IMR-90 (cell line): Measurements from ENCODE around the gene PTGES. TPM values are rescaled to one million over a fixed set of nuclear protein-coding genes. Genes with fewer than 3 reads are reported as not detected.

ENCODE experiments used
- ATAC-seq: fragments of 200-7000 bp; cut with Tn5 transposase; 2 replicates; pipeline ENCODE4 v1.9.1; 2020; ENCODE audit warnings: low read depth, mild to moderate bottlenecking, moderate library complexity
- BruUV-seq: library from RNA; stranded (reverse); fragments of 400-500 nt; replicated peaks from 2 replicates; lab custom pipeline; 2021; lab: Mats Ljungman, UMichigan
- CTCF ChIA-PET: fragments of 300-600 bp; formaldehyde crosslinking; extraction: SDS; loops from one replicate; lab custom pipeline; 2021; ENCODE audit warnings: antibody characterized with exemption; lab: Yijun Ruan, JAX
- POLR2A ChIA-PET: fragments of 300-600 bp; sonication (Branson Sonifier 250); formaldehyde crosslinking; loops from one replicate; lab custom pipeline; 2022; ENCODE audit warnings: antibody characterized with exemption; ENCODE audit not compliant: unreplicated experiment; lab: Charles Lee
- DNase-seq: peaks from one replicate; pipeline ENCODE4 v3.0.0; 2013
- H2AFZ ChIP-seq: replicated peaks from 2 replicates; pipeline ENCODE3; 2013; ENCODE audit warnings: low read length, mild to moderate bottlenecking; ENCODE audit not compliant: poor library complexity
- H2AK5ac ChIP-seq: 2 replicates; pipeline ENCODE4 v1.6.1; 2013; ENCODE audit warnings: low read depth, low read length, inconsistent platforms
- H2AK9ac ChIP-seq: replicated peaks from 2 replicates; pipeline ENCODE3; 2013; ENCODE audit warnings: mild to moderate bottlenecking, low read depth, low read length, moderate library complexity; ENCODE audit not compliant: poor library complexity
- H2BK120ac ChIP-seq: 2 replicates; pipeline ENCODE4 v1.6.1; 2013; ENCODE audit warnings: low read depth, low read length, inconsistent platforms
- H2BK15ac ChIP-seq: 3 replicates; pipeline ENCODE4 v1.6.1; 2013; ENCODE audit warnings: low read depth, low read length, inconsistent platforms
- H2BK20ac ChIP-seq: 2 replicates; pipeline ENCODE4 v1.6.1; 2013; ENCODE audit warnings: low read depth, mild to moderate bottlenecking, inconsistent platforms, low read length, moderate library complexity
- H2BK5ac ChIP-seq: 2 replicates; pipeline ENCODE4 v1.6.1; 2013; ENCODE audit warnings: mild to moderate bottlenecking, low read depth, low read length, inconsistent platforms; ENCODE audit not compliant: poor library complexity, severe bottlenecking
- H3K14ac ChIP-seq: replicated peaks from 2 replicates; pipeline ENCODE4 v1.6.1; 2013; ENCODE audit warnings: low read depth, low read length, inconsistent platforms
- H3K18ac ChIP-seq: 2 replicates; pipeline ENCODE4 v1.6.1; 2013; ENCODE audit warnings: low read depth, low read length, control low read depth
- H3K23ac ChIP-seq: 2 replicates; pipeline ENCODE4 v1.6.1; 2013; ENCODE audit warnings: low read depth, low read length, inconsistent platforms
- H3K27ac ChIP-seq: 2 replicates; pipeline ENCODE4 v1.5.1; 2013; ENCODE audit warnings: mild to moderate bottlenecking, control low read depth, low read length; ENCODE audit not compliant: insufficient read depth
- H3K27me3 ChIP-seq: 2 replicates; pipeline ENCODE4 v1.6.1; 2013; ENCODE audit warnings: low read length; ENCODE audit not compliant: control insufficient read depth, insufficient read depth
- H3K36me3 ChIP-seq: 2 replicates; pipeline ENCODE4 v1.6.1; 2013; ENCODE audit warnings: low read length, mixed read lengths; ENCODE audit not compliant: control insufficient read depth, insufficient read depth
- H3K4ac ChIP-seq: 2 replicates; pipeline ENCODE4 v1.6.1; 2013; ENCODE audit warnings: low read depth, low read length, inconsistent platforms
- H3K4me1 ChIP-seq: 2 replicates; pipeline ENCODE4 v1.6.1; 2013; ENCODE audit warnings: low read length, mixed read lengths; ENCODE audit not compliant: control insufficient read depth, insufficient read depth
- H3K4me2 ChIP-seq: 2 replicates; pipeline ENCODE4 v1.6.1; 2013; ENCODE audit warnings: low read depth, mild to moderate bottlenecking, control low read depth, low read length, moderate library complexity
- H3K4me3 ChIP-seq: 2 replicates; pipeline ENCODE4 v1.5.1; 2013; ENCODE audit warnings: low read depth, mild to moderate bottlenecking, control low read depth, low read length, moderate library complexity; ENCODE audit not compliant: insufficient read depth
- H3K56ac ChIP-seq: 2 replicates; pipeline ENCODE4 v1.6.1; 2013; ENCODE audit warnings: low read length, inconsistent platforms; ENCODE audit not compliant: insufficient read depth; ENCODE audit errors: extremely low read depth
- H3K79me1 ChIP-seq, 2 experiments: 2 replicates each; pipeline ENCODE4 v1.6.1; 2013; ENCODE audit warnings: low read length in 2 of 2, inconsistent platforms in 1 of 2, low read depth in 1 of 2
- H3K9ac ChIP-seq: 2 replicates; pipeline ENCODE4 v1.6.1; 2013; ENCODE audit warnings: low read depth, low read length, control low read depth
- H3K9me1 ChIP-seq: 2 replicates; pipeline ENCODE4 v1.6.1; 2013; ENCODE audit warnings: low read length, inconsistent platforms; ENCODE audit not compliant: insufficient read depth
- H3K9me3 ChIP-seq: 2 replicates; pipeline ENCODE4 v1.6.1; 2013; ENCODE audit warnings: low read length; ENCODE audit not compliant: control insufficient read depth, insufficient read depth
- H4K20me1 ChIP-seq: 2 replicates; pipeline ENCODE4 v1.6.1; 2013; ENCODE audit warnings: low read length, inconsistent platforms; ENCODE audit not compliant: insufficient read depth
- H4K5ac ChIP-seq: 2 replicates; pipeline ENCODE4 v1.6.1; 2013; ENCODE audit warnings: mild to moderate bottlenecking, low read depth, low read length, control low read depth
- H4K8ac ChIP-seq, 2 experiments: 2 replicates each; pipeline ENCODE4 v1.6.1; 2013; ENCODE audit warnings: low read depth in 2 of 2, low read length in 2 of 2, control low read depth in 1 of 2, inconsistent platforms in 1 of 2
- H4K91ac ChIP-seq: 2 replicates; pipeline ENCODE4 v1.6.1; 2013; ENCODE audit warnings: low read depth, low read length, inconsistent platforms; ENCODE audit not compliant: insufficient read depth
- BHLHE40 ChIP-seq: fragments of 150-350 bp; IDR thresholded peaks from 2 replicates; pipeline ENCODE4 v1.6.1; 2016; ENCODE audit warnings: mild to moderate bottlenecking, low read depth, low read length
- CEBPB ChIP-seq: IDR thresholded peaks from 2 replicates; pipeline ENCODE4 v1.6.1; 2012; ENCODE audit warnings: low read depth, low read length, improper control_type of control experiment
- CHD1 ChIP-seq: IDR thresholded peaks from 2 replicates; pipeline ENCODE4 v1.6.1; 2012; ENCODE audit warnings: low read depth, low read length, improper control_type of control experiment
- MAFK ChIP-seq: IDR thresholded peaks from 2 replicates; pipeline ENCODE4 v1.6.1; 2012; ENCODE audit warnings: low read depth, low read length, improper control_type of control experiment
- MAZ ChIP-seq: IDR thresholded peaks from 2 replicates; pipeline ENCODE4 v1.6.1; 2012; ENCODE audit warnings: low read depth, mild to moderate bottlenecking, low read length, improper control_type of control experiment, moderate library complexity, borderline replicate concordance
- MXI1 ChIP-seq: IDR thresholded peaks from 2 replicates; pipeline ENCODE4 v1.6.1; 2012; ENCODE audit warnings: low read depth, mild to moderate bottlenecking, low read length, moderate library complexity, borderline replicate concordance
- NFE2L2 ChIP-seq: fragments of 150-350 bp; IDR thresholded peaks from 2 replicates; pipeline ENCODE4 v1.6.1; 2016; ENCODE audit warnings: low read depth, mild to moderate bottlenecking, low read length
- POLR2A ChIP-seq: IDR thresholded peaks from 2 replicates; pipeline ENCODE4 v1.6.1; 2012; ENCODE audit warnings: mild to moderate bottlenecking, low read depth, low read length
- RAD21 ChIP-seq: IDR thresholded peaks from 2 replicates; pipeline ENCODE4 v1.6.1; 2012; ENCODE audit warnings: low read length, improper control_type of control experiment
- RCOR1 ChIP-seq: IDR thresholded peaks from 2 replicates; pipeline ENCODE4 v1.6.1; 2012; ENCODE audit warnings: mild to moderate bottlenecking, low read length, improper control_type of control experiment; ENCODE audit not compliant: insufficient replicate concordance
- RFX5 ChIP-seq: IDR thresholded peaks from 2 replicates; pipeline ENCODE4 v1.8.0; 2012; ENCODE audit warnings: low read depth, mild to moderate bottlenecking, low read length, moderate library complexity
- SMC3 ChIP-seq: fragments of 150-350 bp; IDR thresholded peaks from 2 replicates; pipeline ENCODE4 v1.6.1; 2016; ENCODE audit warnings: low read depth, mild to moderate bottlenecking, antibody characterized with exemption, low read length, moderate library complexity
- WGBS, 2 experiments: methylation state at CpG; one replicate each; pipeline versions ENCODE4 v1.1.5 to v1.1.7; 2013; ENCODE audit warnings: missing lambda C conversion rate in 2 of 2; ENCODE audit not compliant: insufficient read length in 1 of 2; ENCODE audit errors: extremely low coverage in 2 of 2; 5-methylcytosine and 5-hydroxymethylcytosine counted together
- dilution Hi-C: fragments of 300-500 bp; cut with HindIII; formaldehyde crosslinking; loops from one replicate; pipeline ENCODE4 v1.14.3; 2018; ENCODE audit warnings: low sequenced_read_pairs; ENCODE audit not compliant: unreplicated experiment
- in situ Hi-C: fragments of 300-500 bp; cut with MboI; formaldehyde crosslinking; loops from 3 replicates; pipeline ENCODE4 v1.14.3; 2019; ENCODE audit warnings: low sequenced_read_pairs, inconsistent platforms, mixed read lengths
- intact Hi-C: fragments of 100-400 bp; cut with micrococcal nuclease; formaldehyde crosslinking; loops from 2 replicates; pipeline ENCODE4 v1.10.0; 2022
- polyA plus RNA-seq, 3 experiments: library from polyadenylated mRNA; depleted of rRNA; stranded (reverse); fragments of >200 nt; gene quantifications; 2 replicates each; pipeline ENCODE4 v1.2.3, GENCODE V29; 2012; ENCODE audit warnings: low replicate concordance in 1 of 3
- total RNA-seq: library from RNA; depleted of rRNA; stranded (reverse); fragments of >200 nt; gene quantifications from 2 replicates; pipeline ENCODE4 v1.2.3, GENCODE V29; 2012
- TF ChIP-seq, protein P1 (sequence below): fragments of 150-350 bp; IDR thresholded peaks from 2 replicates; pipeline ENCODE4 v1.6.1; 2017; ENCODE audit warnings: mild to moderate bottlenecking, antibody characterized with exemption, low read length, low read depth
- TF ChIP-seq, protein P2 (sequence below): conservative IDR thresholded peaks from 2 replicates; pipeline ENCODE4 v1.5.1; 2012; ENCODE audit warnings: mild to moderate bottlenecking, low read depth, low read length, improper control_type of control experiment
- TF ChIP-seq, protein P3 (sequence below): fragments of 150-350 bp; IDR thresholded peaks from 2 replicates; pipeline ENCODE4 v1.6.1; 2016; ENCODE audit warnings: low read depth, mild to moderate bottlenecking, low read length, moderate library complexity, borderline replicate concordance

PTGES gene
- total and polyA plus RNA-seq, 2 of the 4 experiments (the other 2 are of a cell fraction): 3.2 to 6.3 TPM

DNA sequence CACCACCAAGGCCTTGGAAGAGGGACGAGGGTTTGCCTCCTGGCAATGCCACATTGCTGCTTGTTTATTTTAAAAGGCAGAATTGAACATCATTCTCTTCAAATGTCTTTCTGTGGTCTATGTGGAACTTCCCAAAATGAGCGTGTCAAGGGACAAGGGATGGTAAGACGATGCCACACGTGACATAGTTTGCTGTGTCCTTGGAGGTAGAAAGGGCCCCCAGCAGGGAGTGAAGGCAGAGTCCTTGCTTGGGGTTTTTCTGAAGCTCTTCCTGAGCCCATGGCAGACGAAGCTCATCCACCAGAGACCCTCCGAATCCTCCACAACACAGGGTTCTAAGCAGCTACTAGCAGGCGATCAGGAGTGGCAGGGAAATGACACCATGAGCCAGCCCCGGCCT, 59.1 kb downstream of the PTGES start:
- no peak overlapping the region for H4K5ac ChIP-seq
- in situ Hi-C loops (no loop called here), intact Hi-C loops (no loop called here), dilution Hi-C loops (no loop called here)
- BruUV-seq: no TSS peak
- H4K8ac ChIP-seq: no peak overlapping the region
- H3K4me1 ChIP-seq: peaks cover 28% of the 10 kb centered on the region
- DNase-seq (no peak), ATAC-seq (no peak)
- CTCF ChIA-PET: no interaction called here
- H2AFZ ChIP-seq: no peak overlapping the region
- H3K23ac ChIP-seq: peak overlapping the region; percentile 45; the same call in 1 of the 2 replicates
- H4K20me1 ChIP-seq: peaks cover 10% of the 10 kb centered on the region; the same call in 1 of the 2 replicates
- TF ChIP-seq SMC3: no peak
- TF ChIP-seq MXI1: no peak
- TF ChIP-seq NFE2L2: no peak
- no peak for TF ChIP-seq MAFK
- no peak for TF ChIP-seq RFX5
- TF ChIP-seq, protein P1, sequence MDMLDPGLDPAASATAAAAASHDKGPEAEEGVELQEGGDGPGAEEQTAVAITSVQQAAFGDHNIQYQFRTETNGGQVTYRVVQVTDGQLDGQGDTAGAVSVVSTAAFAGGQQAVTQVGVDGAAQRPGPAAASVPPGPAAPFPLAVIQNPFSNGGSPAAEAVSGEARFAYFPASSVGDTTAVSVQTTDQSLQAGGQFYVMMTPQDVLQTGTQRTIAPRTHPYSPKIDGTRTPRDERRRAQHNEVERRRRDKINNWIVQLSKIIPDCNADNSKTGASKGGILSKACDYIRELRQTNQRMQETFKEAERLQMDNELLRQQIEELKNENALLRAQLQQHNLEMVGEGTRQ: no peak
- no peak for TF ChIP-seq RAD21
- no peak for TF ChIP-seq CHD1
- TF ChIP-seq POLR2A: no peak
- TF ChIP-seq, protein P2, sequence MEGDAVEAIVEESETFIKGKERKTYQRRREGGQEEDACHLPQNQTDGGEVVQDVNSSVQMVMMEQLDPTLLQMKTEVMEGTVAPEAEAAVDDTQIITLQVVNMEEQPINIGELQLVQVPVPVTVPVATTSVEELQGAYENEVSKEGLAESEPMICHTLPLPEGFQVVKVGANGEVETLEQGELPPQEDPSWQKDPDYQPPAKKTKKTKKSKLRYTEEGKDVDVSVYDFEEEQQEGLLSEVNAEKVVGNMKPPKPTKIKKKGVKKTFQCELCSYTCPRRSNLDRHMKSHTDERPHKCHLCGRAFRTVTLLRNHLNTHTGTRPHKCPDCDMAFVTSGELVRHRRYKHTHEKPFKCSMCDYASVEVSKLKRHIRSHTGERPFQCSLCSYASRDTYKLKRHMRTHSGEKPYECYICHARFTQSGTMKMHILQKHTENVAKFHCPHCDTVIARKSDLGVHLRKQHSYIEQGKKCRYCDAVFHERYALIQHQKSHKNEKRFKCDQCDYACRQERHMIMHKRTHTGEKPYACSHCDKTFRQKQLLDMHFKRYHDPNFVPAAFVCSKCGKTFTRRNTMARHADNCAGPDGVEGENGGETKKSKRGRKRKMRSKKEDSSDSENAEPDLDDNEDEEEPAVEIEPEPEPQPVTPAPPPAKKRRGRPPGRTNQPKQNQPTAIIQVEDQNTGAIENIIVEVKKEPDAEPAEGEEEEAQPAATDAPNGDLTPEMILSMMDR: no peak
- TF ChIP-seq CEBPB: no peak
- no peak for TF ChIP-seq MAZ
- TF ChIP-seq BHLHE40: no peak
- TF ChIP-seq RCOR1: no peak
- TF ChIP-seq, protein P3, sequence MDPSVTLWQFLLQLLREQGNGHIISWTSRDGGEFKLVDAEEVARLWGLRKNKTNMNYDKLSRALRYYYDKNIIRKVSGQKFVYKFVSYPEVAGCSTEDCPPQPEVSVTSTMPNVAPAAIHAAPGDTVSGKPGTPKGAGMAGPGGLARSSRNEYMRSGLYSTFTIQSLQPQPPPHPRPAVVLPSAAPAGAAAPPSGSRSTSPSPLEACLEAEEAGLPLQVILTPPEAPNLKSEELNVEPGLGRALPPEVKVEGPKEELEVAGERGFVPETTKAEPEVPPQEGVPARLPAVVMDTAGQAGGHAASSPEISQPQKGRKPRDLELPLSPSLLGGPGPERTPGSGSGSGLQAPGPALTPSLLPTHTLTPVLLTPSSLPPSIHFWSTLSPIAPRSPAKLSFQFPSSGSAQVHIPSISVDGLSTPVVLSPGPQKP: no peak
- H2BK20ac ChIP-seq: no peak overlapping the region
- POLR2A ChIA-PET: no interaction called here
- no peaks in the 10 kb centered on the region for H3K9me3 ChIP-seq
- no peak overlapping the region for H3K9ac ChIP-seq
- H3K9me1 ChIP-seq: peaks cover 25% of the 10 kb centered on the region
- 90% methylated on average over 2 of the region's 8 CpGs; no CpG with 5 or more reads in 1 of the 2 experiments for WGBS, 2 experiments
- H2BK15ac ChIP-seq: no peak overlapping the region
- no peak overlapping the region for H2BK5ac ChIP-seq
- no peak overlapping the region for H3K4me2 ChIP-seq
- peak overlapping the region; percentile 78 for H2AK5ac ChIP-seq
- H2BK120ac ChIP-seq: no peak overlapping the region
- H3K36me3 ChIP-seq: peaks cover 20% of the 10 kb centered on the region
- H4K91ac ChIP-seq: 0 out of 2 replicates have a peak overlapping the region, but pooled peaks have one; percentile 26
- H3K14ac ChIP-seq: no peak overlapping the region; the same call in 1 of the 2 replicates
- peaks cover 25 to 77% of the 10 kb centered on the region in 2 experiments; a peak in 3 of 4 replicates for H3K79me1 ChIP-seq
- H3K56ac ChIP-seq: no peak overlapping the region
- no peak overlapping the region for H3K18ac ChIP-seq
- no peak overlapping the region for H3K27ac ChIP-seq
- no peak overlapping the region for H3K4me3 ChIP-seq
- H3K27me3 ChIP-seq: no peaks in the 10 kb centered on the region
- H2AK9ac ChIP-seq: no peak overlapping the region
- H3K4ac ChIP-seq: peak overlapping the region; percentile 79
